Thyroid gland (tissue), 4 donors: ENCODE data around the gene GSTT2B. TPM values are rescaled to one million over a fixed set of nuclear protein-coding genes. Genes with fewer than 3 reads are reported as not detected.
"Not testable (repeated sequence)": the region's sequence is repeated elsewhere in the genome, so short reads cannot be mapped to it uniquely, and the experiment has no call there.

Experiments
- DNase-seq, 2 donors: peaks; one replicate each; pipeline ENCODE4 v3.0.0-alpha.2; 2019
- H3K27ac ChIP-seq, 3 donors: fragments of 200-600 bp; sonication (generic); 1 replicate in 2 of 3; 2 replicates in 1 of 3; pipeline ENCODE4 v1.5.1; 2016 to 2019; ENCODE audit warnings: mild to moderate bottlenecking in 1 of 3, moderate library complexity in 1 of 3
- H3K27me3 ChIP-seq: fragments of 200-600 bp; sonication (generic); one replicate; pipeline ENCODE4 v1.5.1; 2019
- H3K36me3 ChIP-seq, 2 donors: fragments of 200-600 bp; sonication (generic); one replicate each; pipeline ENCODE4 v1.5.1; 2016 to 2019
- H3K4me1 ChIP-seq, 2 donors: fragments of 200-600 bp; sonication (generic); one replicate each; pipeline ENCODE4 v1.5.1; 2017 to 2019
- H3K4me3 ChIP-seq, 3 donors: fragments of 200-600 bp; sonication (generic); replicated peaks in 1 of 3; 1 replicate in 2 of 3; 2 replicates in 1 of 3; pipeline ENCODE4 v1.5.1; 2016; ENCODE audit warnings: mild to moderate bottlenecking in 1 of 3
- H3K9me3 ChIP-seq: fragments of 200-600 bp; sonication (generic); one replicate; pipeline ENCODE4 v1.5.1; 2017
- POLR2A ChIP-seq, 2 donors: fragments of 450-650 bp; IDR thresholded peaks; one replicate each; pipeline ENCODE4 v1.6.1; 2017; ENCODE audit warnings: antibody characterized with exemption in 2 of 2, mild to moderate bottlenecking in 2 of 2, moderate library complexity in 1 of 2
- WGBS, 2 donors: methylation state at CpG; one replicate each; pipeline ENCODE4 v1.1.5; 2017; 5-methylcytosine and 5-hydroxymethylcytosine counted together
- intact Hi-C: fragments of 100-400 bp; cut with DNase I; formaldehyde crosslinking; loops from one replicate; pipeline ENCODE4 v1.15.1; 2023
- total RNA-seq, 4 donors: library from RNA; depleted of rRNA; stranded (reverse); fragments of >200 nt; gene quantifications; one replicate each; pipeline ENCODE4 v1.2.3, GENCODE V29; 2016
- TF ChIP-seq, protein P1 (sequence below), 6 experiments: fragments of 200-600 bp in 3 of 6; fragments of 450-650 bp in 3 of 6; sonication (generic) in 3 of 6; IDR thresholded peaks; one replicate each; pipeline ENCODE4 v1.5.1; 2016 to 2019; ENCODE audit warnings: antibody characterized with exemption in 6 of 6, mild to moderate bottlenecking in 2 of 6, inconsistent platforms in 1 of 6, moderate library complexity in 1 of 6

Gene GSTT2B
- total RNA-seq, 4 donors from 2014 or later = 0.93 to 13.8 (median 6.2) TPM

GRCh38 chr22:23911318-23911980, 49.5 kb downstream of the GSTT2B start:
- H3K27ac ChIP-seq = no peak overlapping the region
- H3K36me3 ChIP-seq = no peaks in the 10 kb centered on the region
- H3K4me1 ChIP-seq = peaks cover 0 to 23% of the 10 kb centered on the region in 2 donors
- no peaks in the 10 kb centered on the region for H3K27me3 ChIP-seq
- H3K4me3 ChIP-seq = no peak overlapping the region
- no peaks in the 10 kb centered on the region for H3K9me3 ChIP-seq
- intact Hi-C loops = no loop called here
- DNase-seq = no peak
- 90 to 95% methylated on average over 11 to 12 of the region's 12 CpGs for WGBS, 2 donors
- TF ChIP-seq, protein P1, sequence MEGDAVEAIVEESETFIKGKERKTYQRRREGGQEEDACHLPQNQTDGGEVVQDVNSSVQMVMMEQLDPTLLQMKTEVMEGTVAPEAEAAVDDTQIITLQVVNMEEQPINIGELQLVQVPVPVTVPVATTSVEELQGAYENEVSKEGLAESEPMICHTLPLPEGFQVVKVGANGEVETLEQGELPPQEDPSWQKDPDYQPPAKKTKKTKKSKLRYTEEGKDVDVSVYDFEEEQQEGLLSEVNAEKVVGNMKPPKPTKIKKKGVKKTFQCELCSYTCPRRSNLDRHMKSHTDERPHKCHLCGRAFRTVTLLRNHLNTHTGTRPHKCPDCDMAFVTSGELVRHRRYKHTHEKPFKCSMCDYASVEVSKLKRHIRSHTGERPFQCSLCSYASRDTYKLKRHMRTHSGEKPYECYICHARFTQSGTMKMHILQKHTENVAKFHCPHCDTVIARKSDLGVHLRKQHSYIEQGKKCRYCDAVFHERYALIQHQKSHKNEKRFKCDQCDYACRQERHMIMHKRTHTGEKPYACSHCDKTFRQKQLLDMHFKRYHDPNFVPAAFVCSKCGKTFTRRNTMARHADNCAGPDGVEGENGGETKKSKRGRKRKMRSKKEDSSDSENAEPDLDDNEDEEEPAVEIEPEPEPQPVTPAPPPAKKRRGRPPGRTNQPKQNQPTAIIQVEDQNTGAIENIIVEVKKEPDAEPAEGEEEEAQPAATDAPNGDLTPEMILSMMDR (IDR thresholded peaks at IDR 0.05) = no peak
- no peak for TF ChIP-seq POLR2A (IDR thresholded peaks at IDR 0.05)

DNA sequence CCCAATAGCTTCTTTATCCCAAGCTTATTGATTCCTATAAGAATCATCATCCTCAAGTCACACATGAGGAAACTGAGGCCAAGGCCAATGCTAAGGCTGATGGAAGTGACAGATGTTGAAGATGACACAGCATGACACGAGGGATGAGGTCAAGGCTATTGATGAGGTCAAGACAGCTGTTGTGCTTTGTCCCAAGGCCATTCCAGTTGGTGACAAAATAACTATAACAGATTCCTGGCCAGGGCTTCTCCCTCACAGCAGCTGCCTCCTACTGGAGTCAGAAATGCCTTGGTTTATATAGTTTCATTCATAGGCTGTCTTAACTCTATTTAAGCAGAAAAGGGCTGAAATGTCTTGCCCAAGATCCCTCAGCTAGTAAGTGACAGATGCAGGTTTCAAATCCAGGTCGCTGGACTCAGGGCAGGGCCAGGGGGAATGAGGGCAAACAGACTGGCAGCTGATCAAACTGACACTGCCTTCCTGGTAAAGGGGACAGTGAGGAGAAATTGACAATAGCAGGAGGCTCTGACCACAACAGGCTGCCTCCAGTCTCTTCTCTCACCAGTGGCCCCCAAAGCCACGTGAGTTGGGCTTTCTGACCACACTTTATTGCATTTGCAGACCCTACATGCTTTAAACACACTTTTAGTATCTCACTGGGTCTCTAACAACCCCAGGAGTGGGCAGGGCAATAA, 50.4 kb downstream of the GSTT2B start:
- Histone ChIP-seq H3K9me3 (no peaks in the 10 kb centered on the region), H3K4me1 (peaks cover 0 to 23% of the 10 kb centered on the region in 2 donors), H3K36me3 (no peaks in the 10 kb centered on the region), H3K27me3 (no peaks in the 10 kb centered on the region), H3K4me3 (no peak overlapping the region), H3K27ac (no peak overlapping the region)
- TF ChIP-seq, protein P1 (IDR thresholded peaks at IDR 0.05) = no peak
- no peak for TF ChIP-seq POLR2A (IDR thresholded peaks at IDR 0.05)
- WGBS, 2 donors = 87 to 88% methylated on average over 3 of the region's 3 CpGs
- DNase-seq = no peak
- intact Hi-C loops = no loop called here

DNA sequence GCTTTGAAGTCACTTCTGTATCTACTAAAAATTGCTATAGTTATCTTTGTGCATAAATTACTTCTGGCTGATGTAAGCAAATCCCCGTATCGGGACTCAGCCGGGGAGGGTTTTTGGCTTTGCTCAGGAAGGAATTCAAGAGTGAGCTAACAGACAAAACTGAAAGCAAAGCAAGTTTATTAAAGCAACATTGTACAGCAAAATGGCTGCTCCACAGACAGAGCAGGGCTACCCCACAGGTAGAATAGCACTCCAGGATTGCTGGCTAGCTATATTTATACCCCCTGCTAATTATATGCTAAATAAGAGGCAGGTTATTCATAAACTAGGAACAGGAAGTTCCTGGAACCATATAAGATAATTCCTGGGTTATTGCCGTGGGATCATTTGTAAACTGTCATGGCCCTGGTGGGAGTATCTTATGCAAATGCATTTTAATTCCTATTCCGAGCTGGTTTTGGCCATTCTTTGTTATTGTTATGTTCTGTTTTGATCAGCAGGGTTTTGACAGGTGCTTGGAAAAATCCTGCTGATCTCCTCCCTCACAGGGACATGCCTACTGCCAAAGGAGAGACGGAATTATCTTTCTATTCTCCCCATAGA, 51.6 kb downstream of the GSTT2B start:
- peaks cover 0 to 23% of the 10 kb centered on the region in 2 donors for H3K4me1 ChIP-seq
- TF ChIP-seq POLR2A (IDR thresholded peaks at IDR 0.05) = no peak
- H3K4me3 ChIP-seq = no peak overlapping the region
- H3K36me3 ChIP-seq = no peaks in the 10 kb centered on the region
- no peaks in the 10 kb centered on the region for H3K9me3 ChIP-seq
- H3K27me3 ChIP-seq = no peaks in the 10 kb centered on the region
- intact Hi-C loops = no loop called here
- DNase-seq = no peak
- 57 to 73% methylated on average over 6 of the region's 6 CpGs for WGBS, 2 donors
- peak overlapping the region in 2 of 3 donors; percentile 31 to 48 for H3K27ac ChIP-seq

- Histone ChIP-seq H3K27me3 (no peaks in the 10 kb centered on the region), H3K9me3 (no peaks in the 10 kb centered on the region), H3K36me3 (no peaks in the 10 kb centered on the region), H3K4me1 (peaks cover 0 to 23% of the 10 kb centered on the region in 2 donors), H3K27ac (peak overlapping the region in 2 of 3 donors; percentile 31 to 48), H3K4me3 (no peak overlapping the region)
- intact Hi-C loops = no loop called here
- no peak for DNase-seq
- TF ChIP-seq, protein P1 (IDR thresholded peaks at IDR 0.05) = no peak
- WGBS, 2 donors = 70 to 83% methylated on average over 11 of the region's 11 CpGs
Measured at GRCh38 chr22:23908587-23909205, 52.3 kb downstream of the GSTT2B start.

GRCh38 chr22:23907423-23907822, 53.6 kb downstream of the GSTT2B start:
- H3K27me3 ChIP-seq, H3K9me3 ChIP-seq, H3K27ac ChIP-seq, DNase-seq, H3K4me3 ChIP-seq, H3K36me3 ChIP-seq, intact Hi-C loops: not testable (repeated sequence)
- WGBS, 2 donors = 55 to 56% methylated on average over 10 of the region's 10 CpGs
- peaks cover 0 to 14% of the 10 kb centered on the region in 2 donors for H3K4me1 ChIP-seq

Other genes starting within 250 kb of the GSTT2B start
- 10 to 100 TPM in 1 of 4 donors, 1 to 10 TPM in 3; 5.0 to 10.7 (median 7.4) TPM for gene ZNF70, start 210.1 kb downstream of the GSTT2B start, total RNA-seq
- gene VPREB3, start 206.8 kb downstream of the GSTT2B start, total RNA-seq = not detected
- gene C22orf15, start 198.2 kb downstream of the GSTT2B start, total RNA-seq = not detected
- gene CHCHD10, start 193.2 kb downstream of the GSTT2B start, total RNA-seq = 100 to 1,000 TPM in 1 of 4 donors, 10 to 100 TPM in 2, 1 to 10 TPM in 1; 9.4 to 154 (median 47.0) TPM
- 1 to 10 TPM in 3 of 4 donors, under 1 TPM in 1; 0.38 to 2.3 (median 1.7) TPM for gene MMP11, start 188.3 kb downstream of the GSTT2B start, total RNA-seq
- gene SMARCB1, start 174.2 kb downstream of the GSTT2B start, total RNA-seq = 100 to 1,000 TPM in 1 of 4 donors, 10 to 100 TPM in 3; 59.8 to 107 (median 75.4) TPM
- gene DERL3, start 122.2 kb downstream of the GSTT2B start, total RNA-seq = 10 to 100 TPM in 1 of 4 donors, 1 to 10 TPM in 3; 1.6 to 15.9 (median 4.1) TPM
- 10 to 100 TPM; 17.5 to 30.0 (median 24.3) TPM for gene SLC2A11, start 103.3 kb downstream of the GSTT2B start, total RNA-seq
- 100 to 1,000 TPM; 342 to 807 (median 472) TPM for gene MIF, start 66.8 kb downstream of the GSTT2B start, total RNA-seq
- gene DDTL, start 5.7 kb upstream of the GSTT2B start, total RNA-seq = 1 to 10 TPM in 2 of 4 donors, under 1 TPM in 1, not detected in 1; 0.27 to 1.7 (median 1.4) TPM
- 100 to 1,000 TPM in 3 of 4 donors, 10 to 100 TPM in 1; 53.5 to 162 (median 106) TPM for gene DDT, start 13.2 kb upstream of the GSTT2B start, total RNA-seq
- 1 to 10 TPM in 1 of 4 donors, under 1 TPM in 1, not detected in 2; 0.40 to 1.9 TPM for gene GSTT2, start 18.9 kb upstream of the GSTT2B start, total RNA-seq
- gene GSTT4, start 44.3 kb upstream of the GSTT2B start, total RNA-seq = not detected
- gene CABIN1, start 50.1 kb upstream of the GSTT2B start, total RNA-seq = 100 to 1,000 TPM in 3 of 4 donors, 10 to 100 TPM in 1; 48.1 to 116 (median 103) TPM
- gene SUSD2, start 220.3 kb upstream of the GSTT2B start, total RNA-seq = 10 to 100 TPM in 3 of 4 donors, 1 to 10 TPM in 1; 9.5 to 22.5 (median 15.1) TPM